Right lobe of liver (tissue), 4 donors: ENCODE results near the gene RHCG.

Experiments used
- POLR2A ChIP-seq: fragments of 450-650 bp; IDR thresholded peaks from one replicate; pipeline ENCODE4 v1.6.1; 2017; ENCODE audit warnings: antibody characterized with exemption, mild to moderate bottlenecking
- TF ChIP-seq, protein P1 (sequence below), 4 donors: fragments of 200-600 bp in 3 of 4; fragments of 450-650 bp in 1 of 4; IDR thresholded peaks; one replicate each; pipeline versions ENCODE4 v1.5.1 to v1.8.0; 2016 to 2022; ENCODE audit warnings: antibody characterized with exemption in 4 of 4, mild to moderate bottlenecking in 2 of 4
- donor health status: DM: no; HTN: no; CAD: no.
- donor health status: DM: no; HTN: no; CAD: no.
- donor health status: DM: no; HTN: yes; CAD: no.

DNA sequence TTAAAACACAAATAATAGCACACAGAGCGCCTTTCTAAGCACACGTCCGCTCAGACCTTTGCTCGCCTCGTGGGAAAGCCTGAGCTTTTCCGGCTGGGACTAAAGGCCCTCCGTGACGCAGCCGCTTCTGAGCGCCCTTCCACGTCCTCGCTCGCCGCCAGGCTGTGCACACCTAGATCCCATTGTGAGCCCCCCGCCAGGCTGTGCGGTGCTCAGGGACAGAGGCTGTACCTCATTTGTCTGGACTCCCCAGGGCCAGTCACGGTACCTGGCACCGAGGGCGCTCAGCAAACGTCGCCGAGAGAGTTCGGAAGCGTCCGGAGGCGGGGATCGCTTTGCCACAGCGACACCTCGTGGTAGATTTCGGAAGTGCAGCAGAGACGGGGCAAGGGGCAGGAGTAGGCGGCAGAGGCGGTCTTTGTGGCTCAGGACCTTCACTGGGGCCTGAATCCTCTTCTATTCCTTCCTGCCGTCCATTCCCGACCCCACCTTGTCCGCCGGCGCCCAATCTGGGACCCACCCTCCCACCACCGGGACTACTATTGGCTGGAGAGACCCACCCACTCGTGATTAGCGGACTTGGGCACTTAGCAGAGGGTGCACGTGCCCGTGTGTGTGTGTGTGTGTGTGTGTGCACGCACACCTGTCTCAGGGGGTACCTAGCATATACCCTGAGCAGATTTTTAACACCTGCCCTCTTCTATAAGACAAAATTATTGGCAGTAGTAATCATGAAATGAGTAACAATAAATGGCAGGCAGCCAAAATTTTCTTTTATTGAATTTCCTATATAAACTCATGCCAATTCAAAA lies 65.6 kb downstream of the RHCG start:
- no peak for TF ChIP-seq POLR2A
- TF ChIP-seq, protein P1, sequence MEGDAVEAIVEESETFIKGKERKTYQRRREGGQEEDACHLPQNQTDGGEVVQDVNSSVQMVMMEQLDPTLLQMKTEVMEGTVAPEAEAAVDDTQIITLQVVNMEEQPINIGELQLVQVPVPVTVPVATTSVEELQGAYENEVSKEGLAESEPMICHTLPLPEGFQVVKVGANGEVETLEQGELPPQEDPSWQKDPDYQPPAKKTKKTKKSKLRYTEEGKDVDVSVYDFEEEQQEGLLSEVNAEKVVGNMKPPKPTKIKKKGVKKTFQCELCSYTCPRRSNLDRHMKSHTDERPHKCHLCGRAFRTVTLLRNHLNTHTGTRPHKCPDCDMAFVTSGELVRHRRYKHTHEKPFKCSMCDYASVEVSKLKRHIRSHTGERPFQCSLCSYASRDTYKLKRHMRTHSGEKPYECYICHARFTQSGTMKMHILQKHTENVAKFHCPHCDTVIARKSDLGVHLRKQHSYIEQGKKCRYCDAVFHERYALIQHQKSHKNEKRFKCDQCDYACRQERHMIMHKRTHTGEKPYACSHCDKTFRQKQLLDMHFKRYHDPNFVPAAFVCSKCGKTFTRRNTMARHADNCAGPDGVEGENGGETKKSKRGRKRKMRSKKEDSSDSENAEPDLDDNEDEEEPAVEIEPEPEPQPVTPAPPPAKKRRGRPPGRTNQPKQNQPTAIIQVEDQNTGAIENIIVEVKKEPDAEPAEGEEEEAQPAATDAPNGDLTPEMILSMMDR (IDR thresholded peaks at IDR 0.05): peak; percentile 97 to 99 (median 98)
